A549 (cell line): ENCODE measurements around the gene CCDC126.

Experiments used
- CEBPB ChIP-seq, 2 experiments: fragments of >200 bp in 1 of 2; sonication (Bioruptor Twin) in 1 of 2; formaldehyde crosslinking in 1 of 2; IDR thresholded peaks; 2 replicates each; pipeline ENCODE4 v1.6.1; 2012 to 2016
- CHD2 ChIP-seq: fragments of 150-350 bp; IDR thresholded peaks from 2 replicates; pipeline ENCODE4 v1.6.1; 2014; ENCODE audit warnings: low read length; ENCODE audit not compliant: partially characterized antibody
- EP300 ChIP-seq, 2 experiments: fragments of >200 bp; sonication (Bioruptor Twin); formaldehyde crosslinking; IDR thresholded peaks; 2 replicates in 1 of 2; 3 replicates in 1 of 2; pipeline ENCODE4 v1.6.1; 2016 to 2017
- FOXS1 ChIP-seq: fragments of 250-450 bp; sonication (Bioruptor Pico); IDR thresholded peaks from 2 replicates; pipeline ENCODE4 v1.5.0; 2020; ENCODE audit warnings: mild to moderate bottlenecking, moderate library complexity
- HDAC2 ChIP-seq: fragments of 200-600 bp; sonication (generic); IDR thresholded peaks from 2 replicates; pipeline ENCODE4 v1.6.1; 2016
- HEYL ChIP-seq: fragments of 250-450 bp; sonication (Bioruptor Pico); IDR thresholded peaks from 2 replicates; pipeline ENCODE4 v1.8.0; 2021; ENCODE audit warnings: mild to moderate bottlenecking, moderate library complexity
- JUNB ChIP-seq: fragments of >200 bp; sonication (Bioruptor Twin); formaldehyde crosslinking; IDR thresholded peaks from 2 replicates; pipeline ENCODE4 v1.6.1; 2016
- POLR2A ChIP-seq: IDR thresholded peaks from 2 replicates; pipeline ENCODE4 v1.6.1; 2012; ENCODE audit warnings: mild to moderate bottlenecking, low read length
- RFX5 ChIP-seq: fragments of 450-650 bp; IDR thresholded peaks from 2 replicates; pipeline ENCODE4 v1.7.1; 2014; ENCODE audit warnings: antibody characterized with exemption, mild to moderate bottlenecking, moderate library complexity
- SREBF2 ChIP-seq: fragments of 450-650 bp; IDR thresholded peaks from 2 replicates; pipeline ENCODE4 v1.6.1; 2014; ENCODE audit warnings: mild to moderate bottlenecking, moderate library complexity
- TF ChIP-seq, protein P1 (sequence below): fragments of >200 bp; sonication (Bioruptor Twin); formaldehyde crosslinking; IDR thresholded peaks from 3 replicates; pipeline ENCODE4 v1.5.1; 2016
- TF ChIP-seq, protein P2 (sequence below): IDR thresholded peaks from 2 replicates; pipeline ENCODE4 v1.6.1; 2012; ENCODE audit warnings: low read depth, borderline replicate concordance

DNA sequence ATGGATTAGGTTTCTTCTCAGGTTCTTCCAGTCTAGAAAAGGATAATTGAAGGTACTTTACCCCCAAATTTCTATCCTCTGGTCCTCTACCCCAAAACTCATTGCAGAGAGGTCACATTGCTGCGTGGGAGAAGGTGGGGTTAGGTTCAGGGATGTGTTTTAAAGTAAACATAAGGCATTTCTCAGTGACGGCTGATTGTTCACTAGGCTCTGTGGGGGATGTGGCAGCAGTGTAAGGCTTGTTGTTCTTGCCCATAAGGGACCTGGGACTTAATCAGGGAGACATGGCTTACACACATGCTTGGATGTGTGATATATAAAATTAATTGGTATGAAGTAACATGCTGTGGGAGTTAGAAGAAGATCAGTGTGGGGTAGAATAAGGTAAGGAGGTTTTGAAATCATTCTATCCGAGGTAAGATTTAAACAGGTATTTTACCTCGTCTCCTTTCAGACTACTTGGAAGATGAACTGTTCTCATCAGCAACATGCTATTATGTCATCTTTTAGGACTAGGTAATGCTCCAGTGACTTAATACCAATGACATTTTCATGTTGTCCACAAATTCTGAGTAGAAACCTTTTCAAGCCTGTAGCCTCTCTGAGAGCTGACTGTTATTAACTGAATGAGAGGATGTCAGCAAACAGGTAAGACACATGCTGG lies 6.6 kb downstream of the CCDC126 start:
- TF ChIP-seq FOXS1 (no peak), POLR2A (no peak), HDAC2 (no peak), CEBPB (IDR thresholded peaks at IDR 0.05) (no peak), SREBF2 (no peak), RFX5 (no peak), CHD2 (no peak), EP300 (IDR thresholded peaks at IDR 0.05) (no peak), JUNB (no peak), HEYL (CRISPR knock-in tag) (no peak)
- TF ChIP-seq, protein P1, sequence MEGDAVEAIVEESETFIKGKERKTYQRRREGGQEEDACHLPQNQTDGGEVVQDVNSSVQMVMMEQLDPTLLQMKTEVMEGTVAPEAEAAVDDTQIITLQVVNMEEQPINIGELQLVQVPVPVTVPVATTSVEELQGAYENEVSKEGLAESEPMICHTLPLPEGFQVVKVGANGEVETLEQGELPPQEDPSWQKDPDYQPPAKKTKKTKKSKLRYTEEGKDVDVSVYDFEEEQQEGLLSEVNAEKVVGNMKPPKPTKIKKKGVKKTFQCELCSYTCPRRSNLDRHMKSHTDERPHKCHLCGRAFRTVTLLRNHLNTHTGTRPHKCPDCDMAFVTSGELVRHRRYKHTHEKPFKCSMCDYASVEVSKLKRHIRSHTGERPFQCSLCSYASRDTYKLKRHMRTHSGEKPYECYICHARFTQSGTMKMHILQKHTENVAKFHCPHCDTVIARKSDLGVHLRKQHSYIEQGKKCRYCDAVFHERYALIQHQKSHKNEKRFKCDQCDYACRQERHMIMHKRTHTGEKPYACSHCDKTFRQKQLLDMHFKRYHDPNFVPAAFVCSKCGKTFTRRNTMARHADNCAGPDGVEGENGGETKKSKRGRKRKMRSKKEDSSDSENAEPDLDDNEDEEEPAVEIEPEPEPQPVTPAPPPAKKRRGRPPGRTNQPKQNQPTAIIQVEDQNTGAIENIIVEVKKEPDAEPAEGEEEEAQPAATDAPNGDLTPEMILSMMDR: no peak
- TF ChIP-seq, protein P2, sequence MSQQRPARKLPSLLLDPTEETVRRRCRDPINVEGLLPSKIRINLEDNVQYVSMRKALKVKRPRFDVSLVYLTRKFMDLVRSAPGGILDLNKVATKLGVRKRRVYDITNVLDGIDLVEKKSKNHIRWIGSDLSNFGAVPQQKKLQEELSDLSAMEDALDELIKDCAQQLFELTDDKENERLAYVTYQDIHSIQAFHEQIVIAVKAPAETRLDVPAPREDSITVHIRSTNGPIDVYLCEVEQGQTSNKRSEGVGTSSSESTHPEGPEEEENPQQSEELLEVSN: no peak
